HG03342 (cell line): ENCODE measurements around the gene SVEP1.
"Not testable (repeated sequence)": the region's sequence is repeated elsewhere in the genome, so short reads cannot be mapped to it uniquely, and the experiment has no call there.

Source experiments
- ATAC-seq: cut with Tn5 transposase; IDR thresholded peaks from one replicate; pipeline ENCODE4 v1.9.1; 2021; ENCODE audit warnings: mild to moderate bottlenecking, moderate library complexity; ENCODE audit not compliant: unreplicated experiment

SVEP1 gene

DNA sequence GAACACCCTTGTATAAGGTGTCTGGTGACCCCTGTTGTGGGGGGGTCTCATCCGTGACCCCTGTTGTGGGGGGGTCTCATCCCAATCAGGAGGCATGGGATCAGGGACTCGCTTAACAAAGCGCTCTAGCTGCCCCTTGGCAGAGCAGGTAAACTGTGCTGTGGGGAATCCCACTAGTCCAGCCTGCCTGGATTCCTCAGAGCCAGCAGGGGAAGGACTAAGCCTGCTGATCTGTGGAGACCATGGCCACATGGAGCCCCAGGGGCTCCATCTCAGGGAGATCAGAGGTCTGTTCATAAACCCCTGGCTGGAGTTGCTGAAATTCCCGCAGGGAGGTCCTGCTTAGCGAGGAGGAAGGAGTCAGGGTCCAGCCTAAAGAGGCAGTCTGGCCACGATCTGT lies 196.1 kb downstream of the SVEP1 start:
- ATAC-seq: no peak

DNA sequence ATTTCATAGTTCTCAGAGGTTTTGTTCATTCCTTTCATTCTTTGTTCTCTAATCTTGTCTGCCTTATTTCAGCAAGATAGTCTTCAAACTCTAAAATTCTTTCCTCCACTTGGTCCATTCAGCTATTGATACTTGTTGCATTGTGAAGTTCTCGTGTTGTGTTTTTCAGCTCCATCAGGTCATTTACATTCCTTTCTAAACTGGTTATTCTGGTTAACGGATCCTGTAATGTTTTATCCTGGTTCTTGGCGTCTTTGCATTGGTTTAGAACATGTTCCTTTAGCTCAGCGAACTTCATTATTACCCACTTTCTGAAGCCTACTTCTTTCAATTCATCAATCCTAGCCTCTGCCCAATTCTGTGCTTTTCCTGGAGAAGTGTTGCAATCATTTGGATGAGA lies 196.8 kb downstream of the SVEP1 start:
- ATAC-seq: no peak

- ATAC-seq: no peak
Measured at GRCh38 chr9:110371411-110372007, 208.0 kb downstream of the SVEP1 start.

DNA sequence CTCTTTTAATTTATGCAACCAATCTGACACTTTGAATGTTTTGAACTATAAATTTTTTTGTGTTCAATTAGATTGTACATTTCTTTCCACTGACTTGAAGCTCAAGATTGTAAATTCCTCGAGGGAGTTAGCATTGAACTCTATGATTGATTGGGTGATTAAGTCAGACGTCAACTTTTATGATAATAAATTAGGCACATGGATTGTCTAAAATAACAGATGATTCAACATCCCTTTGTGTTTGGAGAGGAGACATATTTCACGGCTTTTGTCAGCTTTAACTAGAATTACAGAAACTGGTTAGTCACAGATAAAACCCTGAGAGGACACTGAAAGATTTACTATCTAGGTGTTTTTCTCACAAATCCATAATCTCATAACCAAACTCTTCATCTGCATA lies 209.2 kb downstream of the SVEP1 start:
- no peak for ATAC-seq

DNA sequence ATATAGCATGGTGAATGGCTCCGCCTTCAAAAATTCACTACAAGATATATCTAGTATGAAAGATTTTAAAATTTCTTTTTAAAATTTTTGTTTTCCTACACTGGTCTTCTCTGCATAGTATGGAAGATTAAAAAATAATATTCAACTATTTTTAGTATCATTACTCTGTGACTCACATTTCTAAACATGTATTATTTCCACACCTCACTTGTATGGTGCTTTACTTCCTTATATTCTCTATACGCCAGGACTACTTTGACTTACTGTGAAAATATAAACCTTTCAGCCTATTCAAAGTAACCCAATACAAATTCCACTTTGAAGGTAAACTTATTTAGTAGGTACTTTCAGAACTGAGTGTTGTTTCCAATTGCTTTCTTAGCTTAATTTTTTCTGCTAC lies 215.1 kb downstream of the SVEP1 start:
- ATAC-seq: no peak

- ATAC-seq: not testable (repeated sequence)
Measured at GRCh38 chr9:110358992-110359391, 220.5 kb downstream of the SVEP1 start.

DNA sequence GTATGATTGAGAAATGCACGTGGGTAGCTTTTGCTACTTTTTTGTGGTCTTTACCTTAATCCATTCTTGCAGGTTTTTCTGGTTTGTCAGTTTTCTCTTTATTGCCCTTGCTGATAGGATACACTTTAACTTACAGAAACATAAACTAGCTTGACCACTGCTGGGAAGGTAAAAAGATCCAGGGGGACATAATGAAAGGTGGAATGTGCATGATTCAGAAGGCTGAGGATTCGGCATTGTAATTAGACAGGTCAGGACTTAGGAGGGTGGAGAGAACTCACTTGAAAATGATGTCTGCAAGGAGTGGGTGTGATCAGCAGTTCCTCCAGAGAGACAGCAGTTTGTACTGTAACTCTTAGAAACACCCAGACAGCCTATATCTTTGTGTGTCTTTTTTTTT lies 222.0 kb downstream of the SVEP1 start:
- no peak for ATAC-seq

- no peak for ATAC-seq
Measured at GRCh38 chr9:110356639-110357395, 222.7 kb downstream of the SVEP1 start.

- ATAC-seq: no peak
Measured at GRCh38 chr9:110355911-110356310, 223.6 kb downstream of the SVEP1 start.

GRCh38 chr9:110351009-110351467 lies 228.5 kb downstream of the SVEP1 start:
- ATAC-seq: no peak

- no peak for ATAC-seq
Measured at GRCh38 chr9:110346325-110346724, 233.2 kb downstream of the SVEP1 start.

GRCh38 chr9:110344821-110345220 lies 234.7 kb downstream of the SVEP1 start:
- ATAC-seq: no peak

DNA sequence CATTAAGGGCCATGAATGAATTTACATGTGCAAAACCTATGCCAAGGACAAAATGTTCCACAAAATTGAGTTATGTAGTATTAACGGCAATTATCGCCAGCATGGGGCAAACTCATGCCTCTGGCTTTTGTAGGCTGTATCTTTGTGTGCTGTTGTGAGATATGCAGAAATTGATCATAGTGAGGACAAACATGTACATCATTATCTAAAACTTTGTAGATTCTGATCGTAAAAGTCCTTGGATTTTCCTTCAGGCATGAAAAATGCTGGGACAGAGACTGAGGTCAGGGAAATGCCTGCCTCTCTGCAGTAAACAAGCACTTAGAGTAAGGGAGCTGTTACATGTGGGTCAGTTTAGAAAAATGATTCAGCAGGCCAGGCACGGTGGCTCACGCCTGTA lies 236.0 kb downstream of the SVEP1 start:
- no peak for ATAC-seq

- ATAC-seq: no peak
Measured at GRCh38 chr9:110340306-110340705, 239.2 kb downstream of the SVEP1 start.

GRCh38 chr9:110338143-110338542 lies 241.4 kb downstream of the SVEP1 start:
- ATAC-seq: no peak

GRCh38 chr9:110337727-110338126 lies 241.8 kb downstream of the SVEP1 start, which contains the start of gene TXNDC8:
Gene TXNDC8 (minus strand): TSS chr9:110337863.
- no peak for ATAC-seq

- ATAC-seq: no peak
Measured at GRCh38 chr9:110336363-110336762, 243.2 kb downstream of the SVEP1 start.

DNA sequence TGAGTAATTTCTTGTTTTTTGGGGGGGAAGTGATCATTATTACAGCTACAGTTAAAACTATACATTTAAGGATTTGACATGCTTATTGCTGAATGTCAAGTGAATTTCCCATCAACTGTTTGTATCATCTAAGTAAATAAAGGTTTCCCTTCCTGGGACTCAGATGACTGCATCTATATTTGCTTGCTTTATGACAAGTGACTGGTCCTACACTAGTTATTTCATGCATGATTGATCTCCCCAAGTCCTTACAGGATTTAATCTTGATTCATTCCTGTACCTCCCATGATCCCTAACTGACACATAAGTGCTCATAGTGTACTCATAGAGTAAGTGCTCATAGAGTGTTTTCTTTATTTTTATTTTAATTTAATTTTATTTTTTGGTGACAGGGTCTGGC lies 244.7 kb downstream of the SVEP1 start:
- ATAC-seq: no peak

DNA sequence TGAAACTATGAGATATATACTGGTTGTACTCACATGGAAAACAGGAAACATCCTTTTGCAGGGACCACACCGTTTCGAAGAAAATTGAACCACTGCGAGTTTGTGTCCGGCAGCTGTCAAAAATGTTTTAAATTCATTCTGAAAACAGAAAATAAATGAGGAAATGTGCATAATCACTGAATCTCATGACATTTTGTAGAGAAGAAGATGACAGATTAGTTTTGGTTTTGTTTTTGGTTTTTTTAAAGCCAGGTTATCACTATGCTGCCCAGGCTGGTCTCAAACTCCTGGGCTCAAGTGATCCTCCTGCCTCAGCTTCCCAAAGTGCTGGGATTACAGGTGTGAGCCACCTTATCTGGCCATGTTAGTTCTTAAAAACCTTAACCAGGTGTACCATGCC lies 245.4 kb downstream of the SVEP1 start:
- peak; percentile 67 for ATAC-seq

GRCh38 chr9:110332766-110333165 lies 246.8 kb downstream of the SVEP1 start:
- no peak for ATAC-seq

DNA sequence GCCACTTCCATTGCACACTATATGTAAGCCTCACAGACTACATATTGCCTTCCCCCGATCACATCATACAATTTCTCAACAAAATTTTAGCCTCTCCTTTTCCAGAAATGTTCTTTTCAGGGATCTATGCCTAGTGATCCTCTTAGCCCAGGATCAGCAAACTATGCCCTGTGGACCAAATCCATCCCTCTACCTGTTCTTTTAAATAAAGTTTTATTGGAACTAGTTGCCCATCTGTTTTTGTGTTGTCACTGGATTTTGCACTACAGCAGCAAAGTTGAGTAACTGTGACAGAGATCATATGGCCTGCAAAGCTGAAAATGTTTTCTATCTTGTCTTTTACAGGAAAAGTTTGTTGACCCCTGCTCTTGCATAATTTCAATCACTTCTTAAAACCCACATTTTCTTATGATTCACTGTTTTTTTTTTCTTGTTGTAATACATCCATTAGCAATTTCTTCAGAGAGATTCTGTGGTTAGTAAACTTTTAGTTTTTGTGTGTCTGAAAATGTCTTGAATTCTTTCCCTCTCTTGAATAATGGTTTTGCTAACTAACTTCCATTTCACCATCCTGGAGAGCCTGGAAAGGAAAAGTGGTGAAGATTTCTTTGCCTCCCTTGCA lies 248.9 kb downstream of the SVEP1 start:
- no peak for ATAC-seq

DNA sequence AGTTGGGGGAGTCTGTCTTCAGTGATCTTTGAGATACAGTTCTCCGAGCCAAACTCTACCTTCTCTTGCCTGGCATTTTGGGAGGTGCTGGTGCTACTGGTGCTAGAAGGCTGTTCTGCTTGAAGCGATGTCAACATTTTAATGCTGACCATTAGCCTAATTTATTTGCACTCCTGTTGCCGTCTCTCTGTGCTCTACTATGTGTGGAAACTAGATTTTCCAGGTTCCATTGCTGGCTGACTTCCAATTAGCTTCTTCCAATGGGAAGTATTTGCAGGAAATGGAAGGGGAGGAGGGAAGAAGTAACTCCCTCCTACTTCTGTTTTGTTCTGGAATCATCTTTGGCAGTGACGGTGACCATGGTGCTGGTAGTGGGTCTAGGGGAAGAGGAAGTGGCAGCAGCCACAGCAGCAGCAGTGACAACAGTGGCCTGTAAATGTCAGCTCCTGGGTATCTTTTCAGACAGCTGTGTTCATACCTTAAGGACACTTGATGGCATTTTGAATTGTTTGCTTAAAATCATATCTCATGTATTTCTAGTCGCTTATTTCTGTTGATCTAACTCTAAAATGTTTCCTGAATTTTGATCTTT lies 249.8 kb downstream of the SVEP1 start:
- no peak for ATAC-seq
